Prostate gland (tissue), 2 donors: ENCODE results near the gene EIPR1.

Source experiments
- POLR2A ChIP-seq: fragments of 450-650 bp; IDR thresholded peaks from one replicate; pipeline ENCODE4 v1.6.1; 2016; ENCODE audit warnings: antibody characterized with exemption, mild to moderate bottlenecking
- POLR2AphosphoS5 ChIP-seq: sonication (generic); formaldehyde crosslinking; IDR thresholded peaks from one replicate; pipeline ENCODE4 v1.6.1; 2017; ENCODE audit warnings: antibody characterized with exemption
- TF ChIP-seq, protein P1 (sequence below), 4 experiments: fragments of 200-600 bp in 2 of 4; fragments of 450-650 bp in 2 of 4; sonication (generic) in 2 of 4; IDR thresholded peaks; 1 replicate in 3 of 4; 2 replicates in 1 of 4; pipeline ENCODE4 v1.5.1; 2016 to 2019; ENCODE audit warnings: antibody characterized with exemption in 4 of 4, mild to moderate bottlenecking in 2 of 4, moderate library complexity in 2 of 4

DNA sequence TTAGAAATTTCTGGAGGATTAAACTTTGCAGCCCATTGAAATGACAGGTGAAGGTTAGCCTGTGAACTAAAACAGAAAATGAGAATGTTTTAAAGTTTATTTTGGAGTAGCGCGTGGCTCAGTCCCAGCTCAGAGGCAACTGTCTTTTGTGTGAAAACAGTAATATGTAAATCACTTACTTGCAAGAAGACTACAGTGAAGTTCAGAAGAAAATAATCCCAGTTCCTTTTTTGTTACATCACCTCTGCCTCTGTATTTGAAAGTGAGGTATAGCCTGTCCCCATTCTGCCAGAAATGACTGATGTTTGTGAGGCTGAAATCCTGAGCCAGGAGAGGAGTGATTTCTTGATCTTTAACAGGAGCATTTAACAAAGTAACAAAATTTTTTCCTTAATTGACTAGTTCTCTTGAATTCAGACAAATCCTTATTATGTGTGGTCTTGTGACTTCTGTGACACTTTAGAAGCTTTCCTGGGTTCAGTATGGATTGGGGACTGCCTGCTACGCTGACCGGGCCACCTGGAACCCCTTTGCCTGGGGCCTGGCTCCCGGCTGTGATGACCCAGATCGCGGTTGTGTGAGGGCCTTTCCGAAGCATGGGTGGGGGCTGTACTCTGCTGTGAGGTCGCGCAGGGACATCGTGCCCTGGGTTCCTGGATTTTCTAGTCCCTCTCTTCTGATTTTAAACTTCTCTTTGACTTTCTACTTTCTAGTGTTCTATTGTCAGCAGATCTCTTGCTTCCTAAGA is 26.1 kb upstream of the EIPR1 start:
- TF ChIP-seq POLR2A (no peak), POLR2AphosphoS5 (no peak)
- TF ChIP-seq, protein P1, sequence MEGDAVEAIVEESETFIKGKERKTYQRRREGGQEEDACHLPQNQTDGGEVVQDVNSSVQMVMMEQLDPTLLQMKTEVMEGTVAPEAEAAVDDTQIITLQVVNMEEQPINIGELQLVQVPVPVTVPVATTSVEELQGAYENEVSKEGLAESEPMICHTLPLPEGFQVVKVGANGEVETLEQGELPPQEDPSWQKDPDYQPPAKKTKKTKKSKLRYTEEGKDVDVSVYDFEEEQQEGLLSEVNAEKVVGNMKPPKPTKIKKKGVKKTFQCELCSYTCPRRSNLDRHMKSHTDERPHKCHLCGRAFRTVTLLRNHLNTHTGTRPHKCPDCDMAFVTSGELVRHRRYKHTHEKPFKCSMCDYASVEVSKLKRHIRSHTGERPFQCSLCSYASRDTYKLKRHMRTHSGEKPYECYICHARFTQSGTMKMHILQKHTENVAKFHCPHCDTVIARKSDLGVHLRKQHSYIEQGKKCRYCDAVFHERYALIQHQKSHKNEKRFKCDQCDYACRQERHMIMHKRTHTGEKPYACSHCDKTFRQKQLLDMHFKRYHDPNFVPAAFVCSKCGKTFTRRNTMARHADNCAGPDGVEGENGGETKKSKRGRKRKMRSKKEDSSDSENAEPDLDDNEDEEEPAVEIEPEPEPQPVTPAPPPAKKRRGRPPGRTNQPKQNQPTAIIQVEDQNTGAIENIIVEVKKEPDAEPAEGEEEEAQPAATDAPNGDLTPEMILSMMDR (IDR thresholded peaks at IDR 0.05), result no peak
